Stomach (tissue), 9 donors: ENCODE data around the gene NDNF. TPM values are rescaled to one million over a fixed set of nuclear protein-coding genes. Genes with fewer than 3 reads are reported as not detected.

Experiments used
- DNase-seq, 2 donors: peaks; one replicate each; pipeline versions ENCODE4 v3.0.0 to v3.0.0-alpha.2; 2013 to 2019
- H3K27ac ChIP-seq, 5 donors: fragments of 200-600 bp in 4 of 5; sonication (generic) in 4 of 5; one replicate each; pipeline ENCODE4 v1.5.1; 2013 to 2019; ENCODE audit warnings: mild to moderate bottlenecking in 1 of 5, moderate library complexity in 1 of 5
- H3K27me3 ChIP-seq, 3 donors: fragments of 200-600 bp; sonication (generic); one replicate each; pipeline ENCODE4 v1.5.1; 2017 to 2019; ENCODE audit warnings: mixed run types in 1 of 3
- H3K36me3 ChIP-seq, 4 donors: fragments of 200-600 bp; sonication (generic); 1 replicate in 3 of 4; 2 replicates in 1 of 4; pipeline ENCODE4 v1.5.1; 2016 to 2019
- H3K4me1 ChIP-seq, 4 donors: fragments of 200-600 bp; sonication (generic); one replicate each; pipeline ENCODE4 v1.5.1; 2016 to 2019
- H3K4me3 ChIP-seq, 4 donors: fragments of 200-600 bp; sonication (generic) in 3 of 4; one replicate each; pipeline ENCODE4 v1.5.1; 2016 to 2019; ENCODE audit warnings: mild to moderate bottlenecking in 1 of 4
- H3K9me3 ChIP-seq, 4 donors: fragments of 200-600 bp; sonication (generic); one replicate each; pipeline ENCODE4 v1.5.1; 2016 to 2019
- CTCF ChIP-seq, 7 experiments: fragments of 450-650 bp in 4 of 7; fragments of 200-600 bp in 3 of 7; sonication (generic) in 3 of 7; IDR thresholded peaks; one replicate each; pipeline ENCODE4 v1.5.1; 2016 to 2019; ENCODE audit warnings: antibody characterized with exemption in 7 of 7, control low read depth in 2 of 7, mild to moderate bottlenecking in 1 of 7
- EP300 ChIP-seq: sonication (generic); formaldehyde crosslinking; IDR thresholded peaks from one replicate; pipeline ENCODE4 v1.6.1; 2017; ENCODE audit warnings: antibody characterized with exemption
- POLR2A ChIP-seq, 4 donors: fragments of 450-650 bp; IDR thresholded peaks; one replicate each; pipeline ENCODE4 v1.6.1; 2016; ENCODE audit warnings: antibody characterized with exemption in 4 of 4, control low read depth in 2 of 4, mild to moderate bottlenecking in 1 of 4, moderate library complexity in 1 of 4
- POLR2AphosphoS5 ChIP-seq, 3 donors: sonication (generic); formaldehyde crosslinking; IDR thresholded peaks; one replicate each; pipeline ENCODE4 v1.6.1; 2016; ENCODE audit warnings: antibody characterized with exemption in 3 of 3
- WGBS, 5 donors: extraction: QIAGEN DNeasy Blood & Tissue Kit in 3 of 5; methylation state at CpG; one replicate each; pipeline versions ENCODE4 v1.1.5 to v1.1.7; 2013 to 2018; 5-methylcytosine and 5-hydroxymethylcytosine counted together
- intact Hi-C: fragments of 100-400 bp; cut with DNase I; formaldehyde crosslinking; loops from one replicate; pipeline ENCODE4 v1.15.1; 2023; ENCODE audit warnings: low total_unique reads
- polyA plus RNA-seq, 3 donors: library from polyadenylated mRNA; stranded (reverse); fragments of 200-250 nt; gene quantifications; one replicate each; pipeline ENCODE4 v1.2.3, GENCODE V29; 2013
- total RNA-seq, 5 donors: library from RNA; depleted of rRNA; stranded (reverse); fragments of >200 nt; gene quantifications; one replicate each; pipeline versions ENCODE4 v1.1.0 to v1.2.3, GENCODE V29; 2014 to 2016
- donor health status: healthy with polysubstance abuse.
- donor health status: Bipolar disorder and iron deficiency.
- donor health status: healthy.

Gene NDNF
- total and polyA plus RNA-seq, 8 donors: 0.68 to 8.1 (median 3.0) TPM

- TF ChIP-seq POLR2AphosphoS5 (IDR thresholded peaks at IDR 0.05) (no peak), CTCF (IDR thresholded peaks at IDR 0.05) (no peak), EP300 (no peak), POLR2A (IDR thresholded peaks at IDR 0.05) (no peak)
- H3K9me3 ChIP-seq: no peaks in the 10 kb centered on the region
- WGBS, 5 donors: 76 to 91% (median 87%) methylated on average over 2 of the region's 2 CpGs
- H3K4me3 ChIP-seq: no peak overlapping the region
- intact Hi-C loops: no loop called here
- no peak for DNase-seq
- H3K27ac ChIP-seq: no peak overlapping the region
- no peaks in the 10 kb centered on the region for H3K27me3 ChIP-seq
- no peaks in the 10 kb centered on the region for H3K36me3 ChIP-seq
- no peaks in the 10 kb centered on the region for H3K4me1 ChIP-seq
Measured at GRCh38 chr4:121011138-121011537, 61.2 kb downstream of the NDNF start.

GRCh38 chr4:121009578-121010478 lies 62.5 kb downstream of the NDNF start:
- no peaks in the 10 kb centered on the region for H3K36me3 ChIP-seq
- H3K27me3 ChIP-seq: no peaks in the 10 kb centered on the region
- no peak overlapping the region for H3K27ac ChIP-seq
- 74 to 81% (median 77%) methylated on average over 3 of the region's 3 CpGs for WGBS, 5 donors
- H3K4me3 ChIP-seq: no peak overlapping the region
- no peaks in the 10 kb centered on the region for H3K4me1 ChIP-seq
- no peak for TF ChIP-seq CTCF (IDR thresholded peaks at IDR 0.05)
- no peak for TF ChIP-seq EP300
- no peak for TF ChIP-seq POLR2AphosphoS5 (IDR thresholded peaks at IDR 0.05)
- TF ChIP-seq POLR2A (IDR thresholded peaks at IDR 0.05): no peak
- DNase-seq: no peak
- no peaks in the 10 kb centered on the region for H3K9me3 ChIP-seq
- intact Hi-C loops: no loop called here

GRCh38 chr4:121007660-121008059 lies 64.7 kb downstream of the NDNF start:
- Histone ChIP-seq H3K4me3 (no peak overlapping the region), H3K9me3 (no peaks in the 10 kb centered on the region), H3K36me3 (no peaks in the 10 kb centered on the region), H3K27ac (no peak overlapping the region), H3K4me1 (no peaks in the 10 kb centered on the region), H3K27me3 (no peaks in the 10 kb centered on the region)
- TF ChIP-seq CTCF (IDR thresholded peaks at IDR 0.05) (no peak), POLR2AphosphoS5 (IDR thresholded peaks at IDR 0.05) (no peak), POLR2A (IDR thresholded peaks at IDR 0.05) (no peak), EP300 (no peak)
- no peak for DNase-seq
- 0% methylated on average over 1 of the region's 1 CpG for WGBS, 5 donors
- intact Hi-C loops: no loop called here

- WGBS, 5 donors: 83 to 94% (median 92%) methylated on average over 3 to 4 of the region's 4 CpGs
- H3K9me3 ChIP-seq: no peaks in the 10 kb centered on the region
- H3K4me1 ChIP-seq: no peaks in the 10 kb centered on the region
- no peaks in the 10 kb centered on the region for H3K27me3 ChIP-seq
- TF ChIP-seq EP300: no peak
- no peak for TF ChIP-seq CTCF (IDR thresholded peaks at IDR 0.05)
- intact Hi-C loops: no loop called here
- no peak for DNase-seq
- H3K36me3 ChIP-seq: no peaks in the 10 kb centered on the region
- H3K4me3 ChIP-seq: no peak overlapping the region
- H3K27ac ChIP-seq: no peak overlapping the region
Measured at GRCh38 chr4:121003863-121004262, 68.5 kb downstream of the NDNF start.
